Adipocyte (in vitro differentiated cells): ENCODE results near the gene ELOVL7.

Experiments used
- DNase-seq: peaks from one replicate; pipeline ENCODE4 v3.0.0-alpha.2; 2015; ENCODE audit warnings: low read depth
- H3K27me3 ChIP-seq: replicated peaks from 2 replicates; pipeline ENCODE4 v1.7.0; 2013; ENCODE audit warnings: mild to moderate bottlenecking, low read length, moderate library complexity; ENCODE audit not compliant: control insufficient read depth, insufficient read depth
- H3K36me3 ChIP-seq: 2 replicates; pipeline ENCODE4 v1.7.0; 2013; ENCODE audit warnings: low read length, mild to moderate bottlenecking, moderate library complexity; ENCODE audit not compliant: control insufficient read depth, insufficient read depth, severe bottlenecking
- H3K4me1 ChIP-seq: 2 replicates; pipeline ENCODE4 v1.7.0; 2013; ENCODE audit warnings: mild to moderate bottlenecking, low read length, moderate library complexity; ENCODE audit not compliant: control insufficient read depth, insufficient read depth
- H3K4me3 ChIP-seq: 2 replicates; pipeline ENCODE4 v1.7.0; 2013; ENCODE audit warnings: mild to moderate bottlenecking, low read length, moderate library complexity
- H3K9ac ChIP-seq: 2 replicates; pipeline ENCODE4 v1.7.0; 2013; ENCODE audit warnings: mild to moderate bottlenecking, low read length, moderate library complexity
- H3K9me3 ChIP-seq: 2 replicates; pipeline ENCODE4 v1.7.0; 2013; ENCODE audit warnings: mild to moderate bottlenecking, low read length, moderate library complexity; ENCODE audit not compliant: control insufficient read depth

The ELOVL7 gene

DNA sequence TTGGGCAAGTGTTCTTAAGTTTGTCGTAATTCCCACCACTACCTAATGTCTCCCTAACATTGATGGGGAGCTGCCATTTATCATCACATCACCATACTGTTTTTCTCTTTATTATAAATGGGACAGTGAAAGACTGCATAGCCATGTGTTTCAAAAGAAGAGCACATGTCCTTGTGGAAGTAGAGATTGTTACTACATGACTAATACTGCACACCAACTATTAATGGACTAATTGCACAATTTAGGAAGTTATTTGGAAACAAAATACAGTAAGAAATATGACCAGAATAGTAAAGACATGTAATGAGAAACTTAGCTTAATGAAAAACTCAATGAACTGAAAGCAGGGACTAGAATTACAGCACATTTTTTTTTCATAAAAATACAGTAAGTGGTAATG lies 12.0 kb upstream of the ELOVL7 start:
- Histone ChIP-seq H3K36me3 (no peaks in the 10 kb centered on the region), H3K9me3 (no peaks in the 10 kb centered on the region), H3K27me3 (no peaks in the 10 kb centered on the region), H3K4me1 (peaks cover 12% of the 10 kb centered on the region), H3K9ac (no peak overlapping the region), H3K4me3 (no peak overlapping the region)
- no peak for DNase-seq

DNA sequence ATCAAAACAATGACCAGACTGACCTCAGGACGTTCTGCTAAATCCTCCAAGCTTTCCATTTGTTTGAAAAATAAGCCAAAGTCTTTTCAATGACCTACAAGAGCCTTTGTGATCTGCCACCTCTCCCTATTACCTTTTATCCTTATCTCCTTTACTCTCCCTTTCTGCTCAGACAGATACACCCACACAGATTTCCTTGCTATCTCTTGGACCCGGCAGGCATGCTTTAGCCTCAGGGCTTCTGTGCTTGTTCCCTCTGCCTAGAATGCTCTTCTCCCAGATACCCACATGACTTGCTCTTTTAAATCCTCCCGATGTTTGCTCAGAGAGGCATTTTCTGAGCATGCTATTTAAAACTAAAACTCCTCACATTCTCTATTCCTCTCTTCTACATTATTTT lies 8.9 kb upstream of the ELOVL7 start:
- no peak for DNase-seq
- H3K27me3 ChIP-seq: no peaks in the 10 kb centered on the region

DNA sequence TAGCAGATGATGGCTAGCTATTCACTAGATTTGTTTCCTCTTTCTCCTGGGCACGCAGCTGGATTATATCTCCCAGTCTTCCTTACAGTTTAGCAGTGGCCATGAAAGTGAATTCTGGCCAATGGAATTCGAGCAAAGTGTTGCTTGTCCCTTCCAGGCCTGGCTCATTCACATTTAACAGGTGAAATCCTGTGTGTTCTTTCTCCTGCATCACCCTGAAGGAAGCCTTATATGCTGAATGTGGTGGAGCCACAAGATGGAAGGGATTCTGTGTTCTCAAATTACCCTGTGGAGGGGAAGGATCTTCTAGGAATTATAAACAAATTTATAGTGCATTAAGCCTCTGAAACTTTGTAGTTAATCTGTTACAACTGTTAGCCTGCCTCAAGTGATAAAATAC lies 8.2 kb upstream of the ELOVL7 start:
- Histone ChIP-seq H3K9me3 (no peaks in the 10 kb centered on the region), H3K36me3 (no peaks in the 10 kb centered on the region), H3K27me3 (no peaks in the 10 kb centered on the region), H3K4me1 (peaks cover 12% of the 10 kb centered on the region), H3K4me3 (no peak overlapping the region), H3K9ac (no peak overlapping the region)
- no peak for DNase-seq

More for the DNA sequence above, 8.9 kb upstream of the ELOVL7 start:
- Histone ChIP-seq H3K4me3 (no peak overlapping the region), H3K4me1 (peaks cover 12% of the 10 kb centered on the region), H3K36me3 (no peaks in the 10 kb centered on the region), H3K9me3 (no peaks in the 10 kb centered on the region), H3K9ac (no peak overlapping the region)

DNA sequence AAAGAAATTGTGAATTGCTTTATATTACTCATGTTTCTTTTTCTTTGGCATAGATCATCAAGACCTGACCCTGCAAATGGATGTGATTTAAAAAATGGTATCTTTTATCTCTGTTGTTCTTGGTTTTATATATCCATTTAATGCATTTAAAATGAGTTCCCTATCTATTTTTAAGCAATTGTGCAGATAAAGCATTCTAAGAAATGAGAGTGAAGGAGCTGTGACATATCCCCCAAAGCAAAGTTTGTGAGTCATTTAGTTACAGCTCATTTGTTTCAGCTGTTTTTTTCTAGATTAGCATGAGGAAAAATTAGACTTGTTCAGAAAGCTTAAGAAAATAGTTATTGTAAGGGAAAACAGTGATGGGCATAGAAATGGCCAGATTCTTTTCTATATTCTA lies 7.6 kb upstream of the ELOVL7 start:
- no peak overlapping the region for H3K4me3 ChIP-seq
- no peak overlapping the region for H3K9ac ChIP-seq
- H3K9me3 ChIP-seq: no peaks in the 10 kb centered on the region
- DNase-seq: no peak
- peaks cover 12% of the 10 kb centered on the region for H3K4me1 ChIP-seq
- H3K36me3 ChIP-seq: no peaks in the 10 kb centered on the region
- no peaks in the 10 kb centered on the region for H3K27me3 ChIP-seq

DNA sequence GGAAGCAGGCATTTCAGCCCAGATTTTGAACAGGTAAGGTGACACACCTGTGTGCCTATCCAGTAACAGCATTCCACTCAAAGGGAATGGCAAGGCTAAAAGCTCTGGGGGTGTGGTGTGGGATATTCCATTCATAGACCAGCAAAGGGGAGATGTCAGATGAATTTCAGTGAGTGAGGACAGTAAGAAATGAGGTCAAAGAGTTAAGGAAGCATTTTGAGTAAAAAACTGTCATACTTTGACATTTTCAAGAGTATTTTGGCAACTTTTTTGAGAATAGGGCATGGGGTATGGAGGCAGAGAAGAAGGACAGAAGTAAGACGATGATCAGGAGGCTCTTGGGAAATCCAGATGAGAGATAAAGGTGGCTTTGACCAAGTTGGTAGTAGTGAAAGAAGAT lies 2.2 kb upstream of the ELOVL7 start:
- DNase-seq: no peak
- Histone ChIP-seq H3K9me3 (no peaks in the 10 kb centered on the region), H3K36me3 (no peaks in the 10 kb centered on the region), H3K9ac (no peak overlapping the region), H3K4me3 (no peak overlapping the region), H3K27me3 (peaks cover 38% of the 10 kb centered on the region), H3K4me1 (peaks cover 10% of the 10 kb centered on the region)

DNA sequence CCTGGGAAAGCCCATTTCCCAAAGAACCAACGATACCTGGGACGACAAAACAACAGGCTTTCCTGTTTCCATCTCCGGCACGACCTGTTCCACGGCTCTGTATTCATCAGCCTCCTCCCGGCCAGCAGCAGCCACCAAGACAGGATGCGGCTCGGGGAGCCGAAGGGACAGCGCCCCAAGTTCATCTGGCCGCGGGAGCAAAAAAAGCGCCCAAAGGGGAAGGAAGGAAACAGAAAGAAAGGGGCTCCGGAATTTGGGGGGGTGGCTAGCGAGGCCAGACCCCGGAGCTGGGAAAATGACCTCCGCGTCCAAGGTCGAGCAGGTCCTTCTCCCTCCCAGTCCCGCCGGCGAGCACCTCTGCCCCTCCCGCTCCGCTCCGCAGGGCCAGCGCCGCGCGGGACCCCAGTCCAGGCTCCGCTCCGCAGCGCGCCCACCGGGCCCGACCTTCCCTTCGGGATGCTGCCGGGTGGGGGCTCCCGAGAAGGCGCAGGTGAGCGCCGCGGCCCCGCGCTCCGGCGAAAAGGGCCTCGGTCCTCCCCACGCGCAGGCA lies 608 bp downstream of the ELOVL7 start:
- Histone ChIP-seq H3K36me3 (no peaks in the 10 kb centered on the region), H3K9me3 (no peaks in the 10 kb centered on the region), H3K4me1 (peaks cover 10% of the 10 kb centered on the region), H3K27me3 (peaks cover 41% of the 10 kb centered on the region), H3K9ac (no peak overlapping the region), H3K4me3 (peak overlapping the region; percentile 72)
- peak; percentile 20 for DNase-seq

DNA sequence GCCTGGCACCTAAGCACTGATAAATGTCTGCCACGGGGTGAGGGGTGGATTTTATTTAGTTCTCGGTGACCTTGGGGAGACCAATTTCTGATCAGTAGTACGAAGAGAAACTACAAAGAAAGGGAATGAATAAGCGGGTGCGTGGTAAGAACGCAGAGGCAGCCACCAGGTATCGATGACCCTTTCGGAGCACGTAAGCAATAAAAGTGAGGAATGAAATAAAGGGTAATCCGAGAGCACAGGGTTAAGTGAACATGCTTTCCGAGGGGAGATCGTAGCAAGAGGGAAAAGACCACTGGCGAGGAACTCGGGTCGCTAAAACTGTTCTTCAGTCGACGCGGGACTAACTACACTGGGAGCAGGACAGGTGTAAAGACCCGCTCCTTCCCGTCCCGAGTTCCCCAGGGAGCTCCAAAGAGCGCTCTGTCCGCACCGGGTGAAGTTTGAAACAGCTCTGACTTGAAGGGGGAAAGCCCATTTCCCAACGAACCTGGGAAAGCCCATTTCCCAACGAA lies 1.1 kb downstream of the ELOVL7 start:
- Histone ChIP-seq H3K27me3 (peaks cover 46% of the 10 kb centered on the region), H3K9ac (no peak overlapping the region), H3K9me3 (no peaks in the 10 kb centered on the region), H3K4me1 (peaks cover 10% of the 10 kb centered on the region), H3K36me3 (no peaks in the 10 kb centered on the region), H3K4me3 (peak overlapping the region; percentile 72)
- DNase-seq: no peak

DNA sequence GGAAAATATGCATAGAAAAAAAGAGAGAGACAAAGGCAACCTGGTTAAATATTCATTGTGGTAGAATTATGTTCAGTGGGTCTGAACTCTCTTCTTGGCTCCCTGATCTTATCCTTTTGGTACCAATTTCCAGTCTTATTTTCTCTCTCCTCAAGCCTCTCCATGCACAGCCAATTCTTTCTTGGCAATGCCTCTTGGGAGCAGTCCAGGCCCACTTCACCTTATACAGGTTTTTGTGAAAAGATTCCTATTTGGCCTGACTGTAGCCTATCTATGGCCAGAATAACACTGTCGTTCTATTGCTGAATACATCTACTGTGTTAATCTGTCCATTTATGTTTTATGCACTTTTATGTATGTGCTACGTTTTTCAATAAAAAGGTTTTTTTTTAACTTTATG lies 2.7 kb downstream of the ELOVL7 start:
- Histone ChIP-seq H3K4me1 (peaks cover 10% of the 10 kb centered on the region), H3K9ac (no peak overlapping the region), H3K27me3 (peaks cover 48% of the 10 kb centered on the region), H3K9me3 (no peaks in the 10 kb centered on the region), H3K4me3 (no peak overlapping the region), H3K36me3 (no peaks in the 10 kb centered on the region)
- no peak for DNase-seq

DNA sequence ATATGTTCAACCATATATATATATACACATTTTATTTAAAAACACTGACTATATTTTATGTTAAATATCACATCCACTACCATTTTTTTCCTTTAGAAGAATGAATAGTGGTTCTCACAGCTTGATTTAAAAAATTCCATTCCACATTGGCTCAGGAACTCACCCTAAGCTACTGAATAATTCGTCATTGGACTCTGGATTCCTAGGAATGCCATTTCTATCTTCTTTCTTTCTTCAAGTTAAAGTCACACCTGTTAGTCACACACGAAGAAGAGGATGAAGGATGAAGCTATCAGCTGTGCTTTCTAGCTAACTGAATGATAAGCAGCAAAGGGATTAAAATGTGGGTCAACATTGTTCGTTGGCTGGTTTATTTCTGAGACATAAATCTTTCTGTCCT lies 7.9 kb downstream of the ELOVL7 start:
- no peak for DNase-seq
- H3K36me3 ChIP-seq: no peaks in the 10 kb centered on the region
- no peak overlapping the region for H3K4me3 ChIP-seq
- H3K9ac ChIP-seq: no peak overlapping the region
- H3K4me1 ChIP-seq: no peaks in the 10 kb centered on the region
- H3K9me3 ChIP-seq: no peaks in the 10 kb centered on the region
- H3K27me3 ChIP-seq: peaks cover 8% of the 10 kb centered on the region

DNA sequence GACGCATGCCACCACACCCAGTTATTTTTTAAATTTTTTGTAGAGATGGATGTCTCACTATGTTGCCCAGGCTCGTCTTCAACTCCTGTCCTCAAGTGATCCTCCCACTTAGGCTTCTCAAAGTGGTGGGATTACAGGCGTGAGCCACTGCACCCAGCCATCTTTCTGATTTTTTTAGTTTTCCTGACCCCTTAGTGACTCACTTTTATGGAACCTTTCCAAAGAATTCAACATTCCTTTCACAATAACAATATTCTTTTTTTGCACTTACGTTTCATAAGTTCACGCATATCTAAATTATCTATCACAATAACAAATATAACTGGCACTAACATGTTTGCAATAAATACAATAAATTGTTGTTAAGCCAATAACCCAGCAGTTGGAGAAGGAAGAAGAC lies 8.5 kb downstream of the ELOVL7 start:
- Histone ChIP-seq H3K27me3 (peaks cover 8% of the 10 kb centered on the region), H3K9me3 (no peaks in the 10 kb centered on the region), H3K9ac (no peak overlapping the region), H3K36me3 (no peaks in the 10 kb centered on the region), H3K4me3 (no peak overlapping the region), H3K4me1 (no peaks in the 10 kb centered on the region)
- no peak for DNase-seq

DNA sequence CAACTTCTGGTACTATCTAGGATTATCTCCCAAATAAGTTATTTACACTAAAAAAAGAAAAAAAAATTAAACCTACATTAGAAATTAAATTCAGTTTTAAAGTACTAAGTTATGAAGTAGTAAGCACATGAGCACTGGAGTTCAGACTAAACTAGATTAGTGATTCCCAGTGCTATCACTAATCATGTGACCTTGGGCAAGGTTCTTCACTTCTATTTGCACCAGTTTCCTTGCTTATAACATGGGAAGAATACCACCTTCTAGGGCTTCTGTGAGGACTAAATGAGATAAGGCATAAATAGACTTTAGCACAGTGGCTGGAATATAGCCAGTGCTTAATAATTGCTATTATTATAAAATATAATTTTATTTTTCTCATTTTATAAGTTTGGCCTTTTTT lies 10.5 kb downstream of the ELOVL7 start:
- no peak overlapping the region for H3K9ac ChIP-seq
- no peak for DNase-seq
- H3K4me3 ChIP-seq: no peak overlapping the region
- H3K4me1 ChIP-seq: no peaks in the 10 kb centered on the region
- H3K9me3 ChIP-seq: no peaks in the 10 kb centered on the region
- H3K36me3 ChIP-seq: no peaks in the 10 kb centered on the region
- H3K27me3 ChIP-seq: peaks cover 7% of the 10 kb centered on the region

DNA sequence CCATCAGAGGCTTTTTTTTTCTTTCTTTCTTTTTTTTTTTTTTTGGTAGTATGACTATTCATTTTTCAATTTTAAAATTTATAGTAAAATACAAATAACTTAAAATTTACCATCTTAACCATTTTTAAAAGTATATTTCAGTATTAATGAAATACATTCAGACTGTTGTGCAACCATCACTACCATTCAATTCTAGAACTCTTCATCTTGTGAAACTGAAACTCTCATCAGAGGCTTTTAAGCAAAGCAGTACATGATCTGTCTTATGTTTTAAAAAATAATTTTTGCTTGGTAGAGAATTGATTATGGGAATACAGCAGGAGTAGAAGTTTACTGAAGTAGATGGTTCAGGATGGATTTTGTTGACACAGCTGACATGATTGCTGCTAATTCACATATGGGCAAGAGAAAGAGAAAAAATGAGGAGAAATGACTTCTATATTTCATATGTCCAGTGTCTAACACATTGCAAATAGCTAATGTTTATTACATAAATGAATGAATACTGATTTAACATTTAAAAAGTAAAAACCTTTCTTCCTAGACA lies 13.4 kb downstream of the ELOVL7 start:
- no peaks in the 10 kb centered on the region for H3K27me3 ChIP-seq
- no peak for DNase-seq
- peaks cover 6% of the 10 kb centered on the region for H3K4me1 ChIP-seq
- no peaks in the 10 kb centered on the region for H3K9me3 ChIP-seq
- no peaks in the 10 kb centered on the region for H3K36me3 ChIP-seq
- no peak overlapping the region for H3K4me3 ChIP-seq
- no peak overlapping the region for H3K9ac ChIP-seq
